Mucosa of rectum (tissue), 2 donors: ENCODE results near the gene IL4I1.

Source experiments
- H3K27ac ChIP-seq, 2 donors: one replicate each; pipeline ENCODE4 v1.7.0; 2013; ENCODE audit warnings: inconsistent platforms in 2 of 2, low read depth in 2 of 2, low read length in 2 of 2
- H3K27me3 ChIP-seq, 2 donors: one replicate each; pipeline ENCODE4 v1.7.0; 2013; ENCODE audit warnings: low read length in 2 of 2; ENCODE audit not compliant: control insufficient read depth in 2 of 2, insufficient read depth in 2 of 2
- H3K36me3 ChIP-seq, 2 donors: one replicate each; pipeline ENCODE4 v1.7.0; 2013; ENCODE audit warnings: low read length in 2 of 2; ENCODE audit not compliant: control insufficient read depth in 2 of 2, insufficient read depth in 2 of 2
- H3K4me1 ChIP-seq, 2 donors: one replicate each; pipeline ENCODE4 v1.7.0; 2013; ENCODE audit warnings: low read length in 2 of 2, mild to moderate bottlenecking in 1 of 2; ENCODE audit not compliant: control insufficient read depth in 2 of 2, insufficient read depth in 2 of 2
- H3K4me3 ChIP-seq, 2 donors: one replicate each; pipeline ENCODE4 v1.7.0; 2013; ENCODE audit warnings: low read length in 2 of 2
- H3K9ac ChIP-seq, 2 donors: one replicate each; pipeline ENCODE4 v1.7.0; 2013; ENCODE audit warnings: low read length in 2 of 2, low read depth in 1 of 2, mild to moderate bottlenecking in 1 of 2
- H3K9me3 ChIP-seq, 2 donors: one replicate each; pipeline ENCODE4 v1.7.0; 2013; ENCODE audit warnings: low read length in 2 of 2; ENCODE audit not compliant: control insufficient read depth in 2 of 2
- donor health status: healthy.
- donor health status: Normal muscosa, but diverticular disease.

Gene IL4I1

GRCh38 chr19:49887037-49887664 is 9.5 kb downstream of the IL4I1 start:
- H3K36me3 ChIP-seq = peaks cover 28% of the 10 kb centered on the region in 2 donors
- no peak overlapping the region for H3K27ac ChIP-seq

DNA sequence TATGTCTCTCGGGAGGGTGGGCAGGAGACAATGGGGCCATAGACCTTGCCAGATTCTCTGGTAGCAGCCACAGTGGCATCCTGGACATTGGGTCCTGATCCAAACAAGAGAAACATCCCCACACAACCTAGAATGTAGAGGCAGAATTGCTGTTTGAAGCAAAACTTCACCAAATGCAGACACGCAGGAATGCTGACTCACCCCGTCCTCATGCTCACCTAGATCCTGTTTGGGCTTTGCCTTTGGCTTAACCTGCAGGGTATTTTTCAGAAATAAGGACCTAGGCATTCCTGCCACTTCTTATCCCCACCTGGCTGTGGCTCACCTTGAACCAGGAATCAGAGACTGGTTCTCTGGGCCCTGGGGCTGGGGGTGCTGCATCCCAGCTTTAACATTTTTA is 11.9 kb downstream of the IL4I1 start:
- peaks cover 0 to under 1% of the 10 kb centered on the region in 2 donors for H3K4me1 ChIP-seq
- no peak overlapping the region for H3K27ac ChIP-seq
- no peaks in the 10 kb centered on the region for H3K9me3 ChIP-seq
- no peaks in the 10 kb centered on the region for H3K27me3 ChIP-seq
- H3K9ac ChIP-seq = no peak overlapping the region
- no peak overlapping the region for H3K4me3 ChIP-seq
- peaks cover 49 to 50% of the 10 kb centered on the region in 2 donors for H3K36me3 ChIP-seq

More at GRCh38 chr19:49887037-49887664, 9.5 kb downstream of the IL4I1 start:
- no peak overlapping the region for H3K4me3 ChIP-seq
- H3K4me1 ChIP-seq = peaks cover 4 to 6% of the 10 kb centered on the region in 2 donors
- H3K9ac ChIP-seq = no peak overlapping the region
- no peaks in the 10 kb centered on the region for H3K27me3 ChIP-seq
- H3K9me3 ChIP-seq = no peaks in the 10 kb centered on the region

- Histone ChIP-seq H3K27me3 (no peaks in the 10 kb centered on the region), H3K36me3 (peaks cover 54% of the 10 kb centered on the region in 2 donors), H3K9ac (no peak overlapping the region), H3K9me3 (no peaks in the 10 kb centered on the region), H3K4me3 (no peak overlapping the region), H3K4me1 (no peaks in the 10 kb centered on the region), H3K27ac (no peak overlapping the region)
These were observed 12.6 kb downstream of the IL4I1 start for GRCh38 chr19:49884109-49884508.

DNA sequence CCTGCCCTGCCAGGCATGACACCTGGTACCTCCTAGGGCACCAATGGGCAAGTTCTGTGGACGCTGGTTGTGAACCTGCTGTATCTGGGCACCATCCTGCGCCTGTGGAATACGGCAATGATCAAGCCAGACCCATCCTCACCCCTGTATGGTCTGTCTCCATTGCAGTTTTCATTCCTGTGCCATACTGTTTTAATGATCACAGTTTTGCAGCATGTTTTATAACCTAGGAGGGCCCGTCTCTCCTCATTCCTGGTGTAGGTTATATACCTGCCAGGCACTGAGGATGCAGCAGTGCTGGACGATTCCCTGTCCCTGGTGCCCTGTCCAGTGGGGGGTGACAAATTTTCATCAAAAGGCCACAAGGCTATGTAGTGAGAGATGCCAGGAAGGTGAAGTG is 13.6 kb downstream of the IL4I1 start:
- Histone ChIP-seq H3K4me3 (no peak overlapping the region), H3K4me1 (peaks cover 5 to 9% of the 10 kb centered on the region in 2 donors), H3K9ac (no peak overlapping the region), H3K27me3 (no peaks in the 10 kb centered on the region), H3K36me3 (peaks cover 56 to 59% of the 10 kb centered on the region in 2 donors), H3K27ac (no peak overlapping the region), H3K9me3 (no peaks in the 10 kb centered on the region)

DNA sequence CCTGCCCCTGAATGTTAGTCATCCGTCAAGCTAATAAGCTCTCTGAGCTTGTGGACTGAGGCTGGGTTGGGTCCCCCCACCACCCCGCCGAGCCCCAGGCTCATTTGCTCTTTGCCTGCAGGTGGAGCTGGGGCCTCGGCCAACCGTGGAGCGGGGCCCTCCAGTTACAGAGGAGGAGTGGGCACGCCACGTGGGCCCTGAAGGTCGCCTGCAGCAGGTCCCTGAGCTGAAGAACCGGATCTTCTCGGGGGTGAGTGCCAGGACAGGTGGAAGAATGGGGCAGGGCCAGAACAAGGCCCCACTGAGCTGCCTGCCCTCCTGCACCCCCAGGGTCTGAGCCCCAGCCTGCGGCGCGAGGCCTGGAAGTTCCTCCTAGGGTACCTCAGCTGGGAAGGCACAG is 14.0 kb downstream of the IL4I1 start:
- Histone ChIP-seq H3K27me3 (no peaks in the 10 kb centered on the region), H3K9ac (no peak overlapping the region), H3K36me3 (peaks cover 56 to 59% of the 10 kb centered on the region in 2 donors), H3K9me3 (no peaks in the 10 kb centered on the region), H3K4me1 (peaks cover 7 to 11% of the 10 kb centered on the region in 2 donors), H3K4me3 (no peak overlapping the region), H3K27ac (no peak overlapping the region)

DNA sequence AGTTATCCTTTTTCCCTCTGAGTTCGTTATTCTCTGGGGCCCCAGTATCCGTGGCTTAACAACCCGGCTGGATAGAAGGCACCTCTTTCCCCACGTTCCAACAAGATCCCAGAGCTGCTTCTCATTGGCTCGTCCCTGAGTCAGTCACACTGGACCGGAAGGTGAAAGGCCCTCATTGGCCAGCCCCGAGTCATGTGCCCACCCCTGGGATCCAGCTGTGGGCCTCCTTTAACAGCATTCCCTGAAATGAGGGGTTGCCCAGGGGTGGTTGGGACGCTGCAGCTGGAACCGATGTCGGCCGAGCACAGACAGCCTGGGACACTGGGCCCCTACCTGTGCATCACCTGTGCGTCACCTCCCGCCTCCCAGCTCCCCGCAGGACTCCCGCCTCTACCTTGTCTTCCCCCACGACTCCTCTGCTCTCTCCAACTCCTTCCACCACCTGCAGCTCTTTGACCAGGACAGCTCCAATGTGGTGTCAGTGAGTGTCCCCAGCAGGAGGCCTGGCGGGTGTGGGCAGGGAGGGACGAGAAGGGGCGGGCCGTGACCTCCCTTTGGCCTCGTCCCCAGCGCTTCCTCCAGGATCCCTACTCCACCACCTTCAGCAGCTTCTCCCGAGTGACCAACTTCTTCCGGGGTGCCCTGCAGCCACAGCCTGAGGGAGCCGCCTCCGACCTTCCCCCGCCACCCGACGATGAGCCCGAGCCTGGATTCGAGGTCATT is 14.9 kb downstream of the IL4I1 start:
- Histone ChIP-seq H3K9me3 (no peaks in the 10 kb centered on the region), H3K36me3 (peaks cover 56 to 59% of the 10 kb centered on the region in 2 donors), H3K4me1 (peaks cover 7 to 11% of the 10 kb centered on the region in 2 donors), H3K9ac (no peak overlapping the region), H3K27me3 (no peaks in the 10 kb centered on the region), H3K4me3 (no peak overlapping the region), H3K27ac (no peak overlapping the region)

- Histone ChIP-seq H3K27ac (no peak overlapping the region), H3K36me3 (peaks cover 56 to 59% of the 10 kb centered on the region in 2 donors), H3K4me1 (peaks cover 7 to 11% of the 10 kb centered on the region in 2 donors), H3K9me3 (no peaks in the 10 kb centered on the region), H3K27me3 (no peaks in the 10 kb centered on the region), H3K4me3 (no peak overlapping the region), H3K9ac (no peak overlapping the region)
These were observed 15.5 kb downstream of the IL4I1 start for GRCh38 chr19:49881186-49881585.

DNA sequence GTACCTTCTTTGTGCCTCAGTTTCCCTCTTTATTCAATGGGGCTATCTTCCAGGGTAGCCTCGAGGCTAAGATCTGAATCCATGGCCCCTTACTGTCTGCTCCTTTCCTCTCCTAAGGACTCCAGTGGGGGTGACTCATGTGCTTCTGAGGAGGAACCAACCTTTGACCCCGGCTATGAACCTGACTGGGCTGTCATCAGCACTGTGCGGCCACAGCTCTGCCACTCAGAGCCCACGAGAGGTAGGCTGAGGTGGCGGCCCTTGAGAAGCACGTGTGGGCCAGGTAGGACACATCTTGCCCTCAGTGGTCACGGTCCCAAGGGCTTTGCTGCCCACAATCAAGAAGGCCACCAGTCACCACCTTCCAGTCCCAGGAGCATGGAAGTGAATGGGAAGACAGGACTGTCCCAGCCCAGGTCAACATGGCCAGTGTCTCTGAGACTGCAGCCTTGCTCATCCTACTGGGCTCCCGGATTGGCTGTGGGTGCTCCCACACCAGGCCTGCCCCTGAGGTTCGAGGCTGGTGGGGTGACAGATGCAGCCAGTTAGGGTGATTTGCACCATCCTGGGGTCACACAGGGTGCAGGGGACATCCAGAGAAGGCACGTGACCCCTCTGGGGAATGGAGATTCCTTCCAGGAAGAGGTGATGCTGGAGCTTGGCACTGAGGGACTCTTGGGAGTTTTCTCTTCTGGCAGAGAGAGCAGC is 16.4 kb downstream of the IL4I1 start:
- H3K4me3 ChIP-seq = no peak overlapping the region

GRCh38 chr19:49879243-49879963 is 17.3 kb downstream of the IL4I1 start:
- H3K9me3 ChIP-seq = no peaks in the 10 kb centered on the region
- H3K9ac ChIP-seq = no peak overlapping the region
- H3K4me3 ChIP-seq = no peak overlapping the region
- no peak overlapping the region for H3K27ac ChIP-seq
- H3K36me3 ChIP-seq = peaks cover 51 to 53% of the 10 kb centered on the region in 2 donors
- no peaks in the 10 kb centered on the region for H3K27me3 ChIP-seq
- H3K4me1 ChIP-seq = peaks cover 16 to 18% of the 10 kb centered on the region in 2 donors

More for the DNA sequence above, 16.4 kb downstream of the IL4I1 start:
- H3K9ac ChIP-seq = no peak overlapping the region
- peaks cover 13 to 17% of the 10 kb centered on the region in 2 donors for H3K4me1 ChIP-seq
- H3K9me3 ChIP-seq = no peaks in the 10 kb centered on the region
- H3K27me3 ChIP-seq = no peaks in the 10 kb centered on the region
- peaks cover 56 to 59% of the 10 kb centered on the region in 2 donors for H3K36me3 ChIP-seq
- no peak overlapping the region for H3K27ac ChIP-seq
